HEK293 (cell line): ENCODE results near the gene ALAD.

Experiments
- CTCF ChIA-PET: fragments of 350-600 bp; formaldehyde crosslinking; extraction: SDS; loops from one replicate; lab custom pipeline; 2021; ENCODE audit warnings: antibody characterized with exemption; lab: Yijun Ruan, JAX
- POLR2A ChIA-PET: fragments of 300-600 bp; formaldehyde crosslinking; extraction: SDS; loops from one replicate; lab custom pipeline; 2020; ENCODE audit warnings: antibody characterized with exemption, inconsistent platforms; lab: Yijun Ruan, JAX
- H3K27ac ChIP-seq: fragments of 200-500 bp; sonication (Bioruptor generic); 2 replicates; pipeline ENCODE4 v1.5.1; 2014; ENCODE audit warnings: low read depth, low read length, control low read depth, inconsistent platforms; ENCODE audit errors: extremely low read depth
- H3K36me3 ChIP-seq, 2 experiments: fragments of 200-500 bp in 1 of 2; sonication (Bioruptor generic) in 1 of 2; 1 replicate in 1 of 2; 2 replicates in 1 of 2; pipeline ENCODE4 v1.5.1; 2014 to 2017; ENCODE audit warnings: inconsistent platforms in 2 of 2, low read length in 2 of 2; ENCODE audit not compliant: control insufficient read depth in 2 of 2, insufficient read depth in 1 of 2
- H3K4me1 ChIP-seq: fragments of 200-500 bp; sonication (Bioruptor generic); 2 replicates; pipeline ENCODE4 v1.5.1; 2014; ENCODE audit warnings: mild to moderate bottlenecking, low read length, inconsistent platforms; ENCODE audit not compliant: control insufficient read depth, insufficient read depth
- H3K4me3 ChIP-seq: 2 replicates; pipeline ENCODE4 v1.5.1; 2011; ENCODE audit warnings: low read depth, mild to moderate bottlenecking, control low read depth, low read length, moderate library complexity
- H3K9me3 ChIP-seq: fragments of 200-500 bp; sonication (Bioruptor generic); 2 replicates; pipeline ENCODE4 v1.5.1; 2014; ENCODE audit warnings: low read depth, low read length, inconsistent platforms; ENCODE audit not compliant: control insufficient read depth, insufficient read depth
- BCL6B ChIP-seq: fragments of 450-650 bp; formaldehyde crosslinking; IDR thresholded peaks from 2 replicates; pipeline ENCODE4 v1.5.1; 2017; ENCODE audit warnings: missing biosample characterization, missing genetic modification characterization
- EGR2 ChIP-seq: fragments of 450-650 bp; formaldehyde crosslinking; IDR thresholded peaks from 2 replicates; pipeline ENCODE4 v1.5.1; 2016; ENCODE audit warnings: low read depth, missing biosample characterization, missing genetic modification characterization
- FEZF1 ChIP-seq: fragments of 450-650 bp; formaldehyde crosslinking; IDR thresholded peaks from 2 replicates; pipeline ENCODE4 v1.5.1; 2016; ENCODE audit warnings: missing biosample characterization, missing genetic modification characterization
- GLIS1 ChIP-seq: fragments of 450-650 bp; formaldehyde crosslinking; IDR thresholded peaks from 2 replicates; pipeline ENCODE4 v1.5.1; 2016; ENCODE audit warnings: missing biosample characterization, missing genetic modification characterization
- TRIM28 ChIP-seq: IDR thresholded peaks from 2 replicates; pipeline ENCODE4 v1.6.1; 2011; ENCODE audit warnings: low read length, control low read depth, borderline replicate concordance
- ZFP37 ChIP-seq: fragments of 450-650 bp; formaldehyde crosslinking; IDR thresholded peaks from 2 replicates; pipeline ENCODE4 v1.5.1; 2016; ENCODE audit warnings: missing biosample characterization, missing genetic modification characterization
- ZNF23 ChIP-seq: fragments of 450-650 bp; formaldehyde crosslinking; IDR thresholded peaks from 2 replicates; pipeline ENCODE4 v1.5.1; 2016; ENCODE audit warnings: missing biosample characterization, missing genetic modification characterization, borderline replicate concordance
- ZNF335 ChIP-seq: fragments of 450-650 bp; formaldehyde crosslinking; conservative IDR thresholded peaks from 2 replicates; pipeline ENCODE4 v1.5.1; 2016; ENCODE audit warnings: missing biosample characterization, missing genetic modification characterization
- ZNF362 ChIP-seq: fragments of 450-650 bp; formaldehyde crosslinking; IDR thresholded peaks from 2 replicates; pipeline ENCODE4 v1.5.1; 2016; ENCODE audit warnings: missing biosample characterization, missing genetic modification characterization
- ZNF473 ChIP-seq: fragments of 450-650 bp; formaldehyde crosslinking; IDR thresholded peaks from 2 replicates; pipeline ENCODE4 v1.5.1; 2017; ENCODE audit warnings: missing biosample characterization, missing genetic modification characterization
- ZNF513 ChIP-seq: fragments of 450-650 bp; IDR thresholded peaks from 2 replicates; pipeline ENCODE4 v1.5.1; 2018; ENCODE audit warnings: missing biosample characterization, missing genetic modification characterization
- ZNF514 ChIP-seq: fragments of 450-650 bp; formaldehyde crosslinking; IDR thresholded peaks from 2 replicates; pipeline ENCODE4 v1.5.1; 2016; ENCODE audit warnings: missing biosample characterization, missing genetic modification characterization
- ZNF518A ChIP-seq: fragments of 450-650 bp; formaldehyde crosslinking; conservative IDR thresholded peaks from 2 replicates; pipeline ENCODE4 v1.5.1; 2016; ENCODE audit warnings: low read depth, missing biosample characterization, missing genetic modification characterization
- ZNF529 ChIP-seq: fragments of 450-650 bp; formaldehyde crosslinking; IDR thresholded peaks from 2 replicates; pipeline ENCODE4 v1.5.1; 2017; ENCODE audit warnings: missing genetic modification characterization, missing biosample characterization; ENCODE audit not compliant: insufficient replicate concordance
- ZNF544 ChIP-seq: fragments of 450-650 bp; formaldehyde crosslinking; IDR thresholded peaks from 2 replicates; pipeline ENCODE4 v1.5.0; 2017; ENCODE audit warnings: missing biosample characterization, missing genetic modification characterization
- ZNF677 ChIP-seq: fragments of 450-650 bp; IDR thresholded peaks from 2 replicates; pipeline ENCODE4 v1.5.0; 2018; ENCODE audit warnings: missing biosample characterization, mild to moderate bottlenecking, missing genetic modification characterization, moderate library complexity
- ZNF785 ChIP-seq: fragments of 450-650 bp; formaldehyde crosslinking; IDR thresholded peaks from 2 replicates; pipeline ENCODE4 v1.5.1; 2016; ENCODE audit warnings: missing biosample characterization, missing genetic modification characterization
- ZNF792 ChIP-seq: fragments of 450-650 bp; formaldehyde crosslinking; IDR thresholded peaks from 2 replicates; pipeline ENCODE4 v1.5.1; 2016; ENCODE audit warnings: missing biosample characterization, missing genetic modification characterization

The ALAD gene

GRCh38 chr9:113427629-113428028 is 26.5 kb upstream of the ALAD start (continued):
- TF ChIP-seq ZNF518A (tag by site-specific recombination) (no peak), GLIS1 (no peak), ZFP37 (tag by site-specific recombination) (no peak), TRIM28 (no peak), ZNF544 (tag by site-specific recombination) (no peak), FEZF1 (tag by site-specific recombination) (no peak), ZNF23 (tag by site-specific recombination) (no peak), ZNF513 (tag by site-specific recombination) (no peak), ZNF514 (tag by site-specific recombination) (no peak), BCL6B (tag by site-specific recombination) (no peak), EGR2 (tag by site-specific recombination) (no peak)

- H3K36me3 ChIP-seq = no peaks in the 10 kb centered on the region
- no peaks in the 10 kb centered on the region for H3K4me1 ChIP-seq
- no peaks in the 10 kb centered on the region for H3K9me3 ChIP-seq
- H3K27ac ChIP-seq = no peak overlapping the region
- CTCF ChIA-PET = interaction anchor here (0.6 to 2.0 kb wide), 3 partner anchors 152 to 231 kb away, joined by 3 to 7 read pairs (median 3); no protein-coding TSS in a partner anchor
- no peak overlapping the region for H3K4me3 ChIP-seq
- TF ChIP-seq ZNF785 = no peak
- TF ChIP-seq ZNF529 (tag by site-specific recombination) = no peak
- TF ChIP-seq ZNF335 = no peak
- TF ChIP-seq ZNF792 (tag by site-specific recombination) = no peak
- TF ChIP-seq, all 188 proteins: peak for 0
- POLR2A ChIA-PET = interaction anchor here (0.6 to 1.3 kb wide), 2 partner anchors 15 to 17 kb away, joined by 4 read pairs; partner anchors contain the start of genes C9orf43 and POLE3
These were observed 25.6 kb upstream of the ALAD start for GRCh38 chr9:113426701-113427100.

- TF ChIP-seq ZNF362 (tag by site-specific recombination) (no peak), ZNF677 (tag by site-specific recombination) (no peak), ZNF473 (tag by site-specific recombination) (no peak)
- H3K4me3 ChIP-seq = no peak overlapping the region
- ChIA-PET CTCF (interaction anchor here (0.6 to 1.1 kb wide), 2 partner anchors 135 to 164 kb away, joined by 3 read pairs; no protein-coding TSS in a partner anchor), POLR2A (no interaction called here)
- H3K4me1 ChIP-seq = no peaks in the 10 kb centered on the region
- H3K27ac ChIP-seq = no peak overlapping the region
- H3K36me3 ChIP-seq = no peaks in the 10 kb centered on the region
- no peaks in the 10 kb centered on the region for H3K9me3 ChIP-seq
These were observed 24.0 kb upstream of the ALAD start for GRCh38 chr9:113425072-113425471.
